ENCODE measurements around the gene AGMAT. TPM values are rescaled to one million over a fixed set of nuclear protein-coding genes. Genes with fewer than 3 reads are reported as not detected.

Gene AGMAT
- total and polyA plus RNA-seq, 9 of the 15 experiments (the other 6 are each of a cell fraction or from before 2014, with no cell fraction given): not detected

DNA sequence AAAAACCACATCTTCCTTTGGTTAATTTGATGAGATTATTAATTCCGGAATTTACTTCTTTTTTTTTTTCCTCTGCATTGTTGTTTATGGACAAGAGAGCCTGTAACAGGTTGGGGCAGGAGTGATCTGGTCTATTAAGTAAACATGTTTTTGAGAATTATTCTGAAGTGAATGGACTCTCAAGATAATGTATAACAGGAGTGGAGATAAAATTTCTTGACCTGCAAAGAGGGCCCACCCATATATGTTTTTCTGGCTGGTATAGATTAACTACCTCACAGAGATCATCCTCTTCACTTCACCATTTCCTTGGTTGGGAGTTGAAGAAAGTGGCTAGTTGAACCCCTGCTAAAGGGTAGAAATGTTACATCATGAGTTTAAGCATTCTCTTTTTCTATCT lies 43.2 kb upstream of the AGMAT start (continued):
- TF ChIP-seq, protein P1, sequence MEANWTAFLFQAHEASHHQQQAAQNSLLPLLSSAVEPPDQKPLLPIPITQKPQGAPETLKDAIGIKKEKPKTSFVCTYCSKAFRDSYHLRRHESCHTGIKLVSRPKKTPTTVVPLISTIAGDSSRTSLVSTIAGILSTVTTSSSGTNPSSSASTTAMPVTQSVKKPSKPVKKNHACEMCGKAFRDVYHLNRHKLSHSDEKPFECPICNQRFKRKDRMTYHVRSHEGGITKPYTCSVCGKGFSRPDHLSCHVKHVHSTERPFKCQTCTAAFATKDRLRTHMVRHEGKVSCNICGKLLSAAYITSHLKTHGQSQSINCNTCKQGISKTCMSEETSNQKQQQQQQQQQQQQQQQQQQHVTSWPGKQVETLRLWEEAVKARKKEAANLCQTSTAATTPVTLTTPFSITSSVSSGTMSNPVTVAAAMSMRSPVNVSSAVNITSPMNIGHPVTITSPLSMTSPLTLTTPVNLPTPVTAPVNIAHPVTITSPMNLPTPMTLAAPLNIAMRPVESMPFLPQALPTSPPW (CRISPR knock-in tag; IDR thresholded peaks at IDR 0.05): no peak
- TF ChIP-seq ZNF57 (CRISPR knock-in tag; IDR thresholded peaks at IDR 0.05) (no peak), RBM34 (IDR thresholded peaks at IDR 0.05; ENCODE audit: borderline replicate concordance, insufficient read depth, low read length) (no peak), ZNF589 (CRISPR knock-in tag; IDR thresholded peaks at IDR 0.05; ENCODE audit: low read depth) (no peak), ZNF3 (CRISPR knock-in tag; IDR thresholded peaks at IDR 0.05) (no peak), PHTF2 (CRISPR knock-in tag; IDR thresholded peaks at IDR 0.05) (no peak), HEY1 (CRISPR knock-in tag; IDR thresholded peaks at IDR 0.05; ENCODE audit: borderline replicate concordance) (no peak), TOE1 (IDR thresholded peaks at IDR 0.05; ENCODE audit: borderline replicate concordance) (no peak), TOE1 (CRISPR knock-in tag; IDR thresholded peaks at IDR 0.05; ENCODE audit: borderline replicate concordance, low read depth) (no peak), FOS (IDR thresholded peaks at IDR 0.05; ENCODE audit: extremely low read depth, insufficient read length) (no peak), TRIM28 (IDR thresholded peaks at IDR 0.05) (no peak), ZNF24 (IDR thresholded peaks at IDR 0.05) (no peak), HNRNPH1 (optimal IDR thresholded peaks at IDR 0.05; ENCODE audit: low read depth, low read length) (no peak), NUFIP1 (IDR thresholded peaks at IDR 0.05; ENCODE audit: partially characterized antibody) (no peak), ZNF445 (CRISPR knock-in tag; IDR thresholded peaks at IDR 0.05; ENCODE audit: low read depth) (no peak), TAF15 (IDR thresholded peaks at IDR 0.05; ENCODE audit: low read depth, low read length) (no peak), ZNF77 (CRISPR knock-in tag; IDR thresholded peaks at IDR 0.05) (no peak), CSDE1 (IDR thresholded peaks at IDR 0.05) (no peak), RBM14 (IDR thresholded peaks at IDR 0.05; ENCODE audit: borderline replicate concordance, insufficient read depth, low read depth, low read length) (no peak), HMG20A (CRISPR knock-in tag; conservative IDR thresholded peaks at IDR 0.05) (no peak), FOXA3 (CRISPR knock-in tag; conservative IDR thresholded peaks at IDR 0.05 in 1 of 2, IDR thresholded peaks at IDR 0.05 in 1 of 2) (peak; percentile 89 to 90; a peak in 3 of 4 replicates), ZNF583 (CRISPR knock-in tag; IDR thresholded peaks at IDR 0.05) (no peak), NFATC3 (IDR thresholded peaks at IDR 0.05) (no peak), ZFP30 (CRISPR knock-in tag; IDR thresholded peaks at IDR 0.05; ENCODE audit: borderline replicate concordance) (no peak), ZNF263 (CRISPR knock-in tag; IDR thresholded peaks at IDR 0.05; ENCODE audit: borderline replicate concordance) (no peak)
- TF ChIP-seq, protein P2, sequence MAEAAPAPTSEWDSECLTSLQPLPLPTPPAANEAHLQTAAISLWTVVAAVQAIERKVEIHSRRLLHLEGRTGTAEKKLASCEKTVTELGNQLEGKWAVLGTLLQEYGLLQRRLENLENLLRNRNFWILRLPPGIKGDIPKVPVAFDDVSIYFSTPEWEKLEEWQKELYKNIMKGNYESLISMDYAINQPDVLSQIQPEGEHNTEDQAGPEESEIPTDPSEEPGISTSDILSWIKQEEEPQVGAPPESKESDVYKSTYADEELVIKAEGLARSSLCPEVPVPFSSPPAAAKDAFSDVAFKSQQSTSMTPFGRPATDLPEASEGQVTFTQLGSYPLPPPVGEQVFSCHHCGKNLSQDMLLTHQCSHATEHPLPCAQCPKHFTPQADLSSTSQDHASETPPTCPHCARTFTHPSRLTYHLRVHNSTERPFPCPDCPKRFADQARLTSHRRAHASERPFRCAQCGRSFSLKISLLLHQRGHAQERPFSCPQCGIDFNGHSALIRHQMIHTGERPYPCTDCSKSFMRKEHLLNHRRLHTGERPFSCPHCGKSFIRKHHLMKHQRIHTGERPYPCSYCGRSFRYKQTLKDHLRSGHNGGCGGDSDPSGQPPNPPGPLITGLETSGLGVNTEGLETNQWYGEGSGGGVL (CRISPR knock-in tag; IDR thresholded peaks at IDR 0.05): no peak
- TF ChIP-seq, protein P3, sequence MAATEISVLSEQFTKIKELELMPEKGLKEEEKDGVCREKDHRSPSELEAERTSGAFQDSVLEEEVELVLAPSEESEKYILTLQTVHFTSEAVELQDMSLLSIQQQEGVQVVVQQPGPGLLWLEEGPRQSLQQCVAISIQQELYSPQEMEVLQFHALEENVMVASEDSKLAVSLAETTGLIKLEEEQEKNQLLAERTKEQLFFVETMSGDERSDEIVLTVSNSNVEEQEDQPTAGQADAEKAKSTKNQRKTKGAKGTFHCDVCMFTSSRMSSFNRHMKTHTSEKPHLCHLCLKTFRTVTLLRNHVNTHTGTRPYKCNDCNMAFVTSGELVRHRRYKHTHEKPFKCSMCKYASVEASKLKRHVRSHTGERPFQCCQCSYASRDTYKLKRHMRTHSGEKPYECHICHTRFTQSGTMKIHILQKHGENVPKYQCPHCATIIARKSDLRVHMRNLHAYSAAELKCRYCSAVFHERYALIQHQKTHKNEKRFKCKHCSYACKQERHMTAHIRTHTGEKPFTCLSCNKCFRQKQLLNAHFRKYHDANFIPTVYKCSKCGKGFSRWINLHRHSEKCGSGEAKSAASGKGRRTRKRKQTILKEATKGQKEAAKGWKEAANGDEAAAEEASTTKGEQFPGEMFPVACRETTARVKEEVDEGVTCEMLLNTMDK (IDR thresholded peaks at IDR 0.05; ENCODE audit: borderline replicate concordance, insufficient read depth, low read depth, low read length, poor library complexity, severe bottlenecking): no peak

Measured in K562 (cell line).